Astrocyte (in vitro differentiated cells and primary cell): Measurements from ENCODE around the gene MYB. TPM values are rescaled to one million over a fixed set of nuclear protein-coding genes. Genes with fewer than 3 reads are reported as not detected.
"Not testable (repeated sequence)": the region's sequence is repeated elsewhere in the genome, so short reads cannot be mapped to it uniquely, and the experiment has no call there.

Experiments used
- DNase-seq: peaks from one replicate; pipeline ENCODE4 v3.0.0-alpha.2; 2010; ENCODE audit warnings: low read depth
- FAIRE-seq: peaks from 2 replicates; lab custom pipeline; 2011; peaks lifted over from hg19 to GRCh38; lab: Jason Lieb, UNC
- H2AFZ ChIP-seq: 2 replicates; pipeline ENCODE4 v1.6.0; 2012; ENCODE audit warnings: low read depth, low read length, inconsistent platforms
- H3K27ac ChIP-seq: 2 replicates; pipeline ENCODE4 v1.5.1; 2011; ENCODE audit warnings: low read depth, low read length, inconsistent platforms
- H3K27me3 ChIP-seq: 2 replicates; pipeline ENCODE4 v1.6.0; 2011; ENCODE audit warnings: low read length, inconsistent platforms; ENCODE audit not compliant: insufficient read depth
- H3K36me3 ChIP-seq: 2 replicates; pipeline ENCODE4 v1.5.1; 2011; ENCODE audit warnings: low read length, inconsistent platforms; ENCODE audit not compliant: insufficient read depth
- H3K4me1 ChIP-seq: 2 replicates; pipeline ENCODE4 v1.5.1; 2011; ENCODE audit warnings: low read length, inconsistent platforms; ENCODE audit not compliant: insufficient read depth
- H3K4me2 ChIP-seq: 2 replicates; pipeline ENCODE4 v1.6.0; 2012; ENCODE audit warnings: low read length, inconsistent platforms
- H3K4me3 ChIP-seq: 2 replicates; pipeline ENCODE4 v1.5.1; 2011; ENCODE audit warnings: low read depth, mild to moderate bottlenecking, low read length, inconsistent platforms; ENCODE audit not compliant: insufficient read depth
- H3K79me2 ChIP-seq: 2 replicates; pipeline ENCODE4 v1.6.0; 2012; ENCODE audit warnings: mild to moderate bottlenecking, low read length, inconsistent platforms; ENCODE audit not compliant: insufficient read depth
- H3K9ac ChIP-seq: 2 replicates; pipeline ENCODE4 v1.6.0; 2012; ENCODE audit warnings: mild to moderate bottlenecking, low read length, inconsistent platforms
- H3K9me3 ChIP-seq: 2 replicates; pipeline ENCODE4 v1.5.1; 2012; ENCODE audit warnings: low read depth, mild to moderate bottlenecking, low read length, inconsistent platforms; ENCODE audit not compliant: insufficient read depth
- H4K20me1 ChIP-seq: 2 replicates; pipeline ENCODE4 v1.6.0; 2012; ENCODE audit warnings: low read length, inconsistent platforms; ENCODE audit not compliant: insufficient read depth
- H3K27ac Mint-ChIP-seq: one replicate; pipeline ENCODE4 v1.8.0; 2021; ENCODE audit warnings: mild to moderate bottlenecking, mixed read lengths; ENCODE audit not compliant: unreplicated experiment
- H3K27me3 Mint-ChIP-seq: one replicate; pipeline ENCODE4 v1.8.0; 2021; ENCODE audit warnings: low read depth, mixed read lengths; ENCODE audit not compliant: unreplicated experiment
- H3K36me3 Mint-ChIP-seq: one replicate; pipeline ENCODE4 v1.8.0; 2021; ENCODE audit warnings: low read depth, mixed read lengths; ENCODE audit not compliant: unreplicated experiment
- H3K4me1 Mint-ChIP-seq: one replicate; pipeline ENCODE4 v1.8.0; 2021; ENCODE audit warnings: low read depth, mixed read lengths; ENCODE audit not compliant: unreplicated experiment
- H3K4me3 Mint-ChIP-seq: one replicate; pipeline ENCODE4 v1.8.0; 2021; ENCODE audit warnings: mild to moderate bottlenecking, moderate library complexity, mixed read lengths; ENCODE audit not compliant: unreplicated experiment
- H3K9me3 Mint-ChIP-seq: one replicate; pipeline ENCODE4 v1.8.0; 2021; ENCODE audit warnings: mild to moderate bottlenecking, mixed read lengths; ENCODE audit not compliant: unreplicated experiment
- CTCF ChIP-seq: IDR thresholded peaks from 2 replicates; pipeline ENCODE4 v1.5.1; 2011; ENCODE audit warnings: low read depth, mild to moderate bottlenecking, inconsistent platforms, low read length, moderate library complexity; ENCODE audit not compliant: insufficient read depth
- EZH2 ChIP-seq: IDR thresholded peaks from 2 replicates; pipeline ENCODE4 v1.6.1; 2012; ENCODE audit warnings: mild to moderate bottlenecking, low read length, inconsistent platforms; ENCODE audit not compliant: insufficient read depth
- total RNA-seq: library from RNA; stranded (reverse); gene quantifications from 2 replicates; pipeline ENCODE4 v1.2.1, GENCODE V29; 2021

MYB gene
- total RNA-seq, 1 donor from 2014 or later = not detected

DNA sequence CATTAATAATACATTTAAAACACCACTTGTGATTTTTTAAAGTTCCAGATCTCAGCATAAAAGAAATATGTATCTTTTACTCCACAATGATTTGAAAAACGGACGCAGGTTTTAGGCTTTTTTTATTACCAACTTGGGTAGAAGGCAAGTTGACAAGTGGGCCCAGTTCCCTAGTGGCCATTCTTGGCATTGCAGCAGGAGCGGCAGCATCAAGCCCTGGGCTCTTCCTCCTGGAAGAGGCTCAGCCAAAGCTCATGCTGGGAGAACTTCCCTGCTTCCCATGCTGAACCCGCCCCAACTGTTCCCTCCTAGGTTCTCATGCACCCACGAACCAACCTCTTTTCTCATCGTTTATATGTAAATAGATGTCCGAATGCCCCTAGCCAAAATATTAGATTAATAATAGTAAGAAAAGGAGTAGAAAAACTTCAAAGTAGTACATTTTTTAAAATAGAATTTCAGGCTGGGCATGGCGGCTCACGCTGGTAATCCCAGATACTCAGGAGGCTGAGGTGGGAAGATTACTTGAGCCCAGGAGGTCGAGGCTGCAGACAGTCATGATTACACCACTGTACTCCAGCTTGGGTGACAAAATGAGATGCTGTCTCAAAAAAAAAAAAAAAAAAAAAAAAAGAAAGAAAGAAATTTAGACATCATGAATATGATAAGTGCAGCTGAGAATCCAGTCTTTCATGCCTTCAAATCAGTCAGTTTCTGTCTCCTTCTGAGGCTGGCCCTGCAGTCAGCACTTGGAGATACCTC, 18.2 kb upstream of the MYB start:
- Histone ChIP-seq H3K4me2 (no peak overlapping the region), H3K79me2 (no peaks in the 10 kb centered on the region), H3K27me3 (no peaks in the 10 kb centered on the region), H3K9ac (no peak overlapping the region), H4K20me1 (no peaks in the 10 kb centered on the region), H3K27ac (no peak overlapping the region), H2AFZ (no peak overlapping the region), H3K36me3 (no peaks in the 10 kb centered on the region), H3K9me3 (no peaks in the 10 kb centered on the region), H3K4me1 (no peaks in the 10 kb centered on the region), H3K4me3 (no peak overlapping the region)
- Mint-ChIP-seq H3K9me3 (no peaks in the 10 kb centered on the region), H3K36me3 (no peaks in the 10 kb centered on the region), H3K27ac (no peak overlapping the region), H3K27me3 (peaks cover 2% of the 10 kb centered on the region), H3K4me3 (no peak overlapping the region), H3K4me1 (no peaks in the 10 kb centered on the region)
- DNase-seq (no peak), FAIRE-seq (no peak)
- TF ChIP-seq EZH2 (no peak), CTCF (peak; percentile 60)

GRCh38 chr6:135163440-135163738, 17.7 kb upstream of the MYB start:
- Mint-ChIP-seq H3K27ac (no peak overlapping the region), H3K4me1 (no peaks in the 10 kb centered on the region)
- H3K4me2 ChIP-seq = no peak overlapping the region

DNA sequence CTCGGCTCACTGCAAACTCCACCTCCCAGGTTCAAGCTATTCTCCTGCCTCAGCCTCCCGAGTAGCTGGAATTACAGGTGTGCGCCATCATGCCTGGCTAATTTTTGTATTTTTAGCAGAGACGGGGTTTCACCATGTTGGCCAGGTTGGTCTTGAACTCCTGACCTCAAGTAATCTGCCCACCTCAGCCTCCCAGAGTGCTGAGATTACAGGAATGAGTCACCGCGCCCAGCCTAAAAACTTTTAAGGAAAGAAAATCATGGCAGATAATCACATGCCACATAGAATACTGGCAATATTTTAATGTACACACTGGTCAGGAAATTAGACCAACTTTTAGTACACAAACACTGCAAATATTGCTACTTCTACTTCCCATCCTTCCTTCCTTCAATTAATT, 16.7 kb upstream of the MYB start:
- DNase-seq, H3K4me2 ChIP-seq, H3K9me3 ChIP-seq, H3K27ac ChIP-seq, H3K9ac ChIP-seq, H3K9me3 Mint-ChIP-seq, H3K4me3 ChIP-seq, H3K27me3 ChIP-seq, H3K79me2 ChIP-seq, H3K4me1 Mint-ChIP-seq, H3K36me3 Mint-ChIP-seq, H3K27ac Mint-ChIP-seq, H2AFZ ChIP-seq, FAIRE-seq, H3K4me3 Mint-ChIP-seq, H3K4me1 ChIP-seq, H3K36me3 ChIP-seq, H4K20me1 ChIP-seq, H3K27me3 Mint-ChIP-seq: not testable (repeated sequence)

More at GRCh38 chr6:135163440-135163738, 17.7 kb upstream of the MYB start:
- Mint-ChIP-seq H3K36me3 (no peaks in the 10 kb centered on the region), H3K9me3 (no peaks in the 10 kb centered on the region), H3K4me3 (no peak overlapping the region), H3K27me3 (peaks cover 2% of the 10 kb centered on the region)
- FAIRE-seq (no peak), DNase-seq (no peak)
- H3K9ac ChIP-seq = no peak overlapping the region
- H3K27me3 ChIP-seq = no peaks in the 10 kb centered on the region
- no peaks in the 10 kb centered on the region for H3K36me3 ChIP-seq
- H3K4me3 ChIP-seq = no peak overlapping the region
- TF ChIP-seq EZH2 = no peak
- no peak for TF ChIP-seq CTCF
- H2AFZ ChIP-seq = no peak overlapping the region
- H3K27ac ChIP-seq = no peak overlapping the region
- H3K79me2 ChIP-seq = no peaks in the 10 kb centered on the region
- H4K20me1 ChIP-seq = no peaks in the 10 kb centered on the region
- no peaks in the 10 kb centered on the region for H3K9me3 ChIP-seq
- no peaks in the 10 kb centered on the region for H3K4me1 ChIP-seq
